Measurements from ENCODE around the gene IGSF21. TPM values are rescaled to one million over a fixed set of nuclear protein-coding genes. Genes with fewer than 3 reads are reported as not detected.

Gene IGSF21
- total RNA-seq, 1 donor from 2014 or later, result 3.2 TPM

DNA sequence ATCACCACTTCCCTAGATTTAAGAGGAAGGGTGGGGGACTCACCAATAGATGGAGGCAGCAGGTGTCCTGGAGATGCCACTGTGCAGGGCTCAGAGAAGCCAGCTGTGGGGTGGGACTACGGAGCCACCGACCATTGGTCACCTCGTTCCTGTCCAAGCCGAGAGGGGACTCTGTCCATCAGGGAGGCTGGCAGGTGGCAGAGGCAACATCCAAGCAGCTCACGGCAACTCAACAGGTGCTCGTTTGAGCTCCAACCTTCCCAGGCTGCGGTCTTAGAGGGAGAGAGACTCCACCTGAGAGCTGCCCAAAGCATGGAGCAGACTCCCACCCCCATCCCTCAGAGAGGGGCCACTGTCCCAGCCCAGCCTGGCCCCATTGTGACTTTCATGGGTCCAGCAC, 71.4 kb downstream of the IGSF21 start:
- H3K27ac ChIP-seq, result no peak overlapping the region
- TF ChIP-seq POLR2AphosphoS5 (IDR thresholded peaks at IDR 0.05; ENCODE audit: insufficient read depth in 1 of 2, low read depth in 1 of 2) (no peak), CTCF (IDR thresholded peaks at IDR 0.05) (no peak), POLR2A (IDR thresholded peaks at IDR 0.05) (no peak)
- no peaks in the 10 kb centered on the region for H3K4me1 ChIP-seq
- intact Hi-C loops (cut with DNase I), result loop anchor here (10.0 kb wide), 1 partner anchor 814 kb away; no protein-coding TSS in a partner anchor
- H3K27me3 ChIP-seq, result no peaks in the 10 kb centered on the region
- no peak for DNase-seq (ENCODE audit: extremely low spot score in 2 of 2)
- H3K9me3 ChIP-seq, result no peaks in the 10 kb centered on the region
- H3K4me3 ChIP-seq, result no peak overlapping the region
- no peaks in the 10 kb centered on the region for H3K36me3 ChIP-seq

- Histone ChIP-seq H3K27me3 (no peaks in the 10 kb centered on the region), H3K9me3 (no peaks in the 10 kb centered on the region), H3K36me3 (no peaks in the 10 kb centered on the region), H3K4me1 (no peaks in the 10 kb centered on the region), H3K4me3 (no peak overlapping the region), H3K27ac (no peak overlapping the region)
- intact Hi-C loops (cut with DNase I), result no loop called here
- TF ChIP-seq POLR2A (IDR thresholded peaks at IDR 0.05) (no peak), CTCF (IDR thresholded peaks at IDR 0.05) (no peak), POLR2AphosphoS5 (IDR thresholded peaks at IDR 0.05; ENCODE audit: insufficient read depth in 1 of 2, low read depth in 1 of 2) (no peak)
- no peak for DNase-seq (ENCODE audit: extremely low spot score in 2 of 2)
Measured at GRCh38 chr1:18182398-18183160, 75.0 kb downstream of the IGSF21 start.

DNA sequence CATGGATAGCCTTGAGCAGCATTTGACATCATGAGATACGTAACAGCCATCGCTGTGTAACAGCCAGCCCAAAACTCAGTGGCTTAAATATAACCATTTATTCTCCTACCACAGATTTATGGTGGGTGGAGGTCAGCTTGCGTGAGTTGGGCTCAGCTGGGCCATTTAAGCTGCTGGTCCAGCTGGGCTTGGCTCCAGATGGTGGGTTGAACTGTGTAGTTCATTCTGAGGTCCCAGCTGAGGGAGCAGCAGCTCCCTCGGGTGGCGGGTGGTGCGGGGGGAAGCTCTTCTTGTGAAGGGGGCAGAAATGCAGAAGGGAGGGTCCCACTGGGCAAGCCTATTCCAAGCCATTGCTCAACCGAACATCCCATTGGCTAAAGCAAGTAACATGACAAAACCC, 75.9 kb downstream of the IGSF21 start:
- TF ChIP-seq CTCF (IDR thresholded peaks at IDR 0.05) (no peak), POLR2A (IDR thresholded peaks at IDR 0.05) (no peak), POLR2AphosphoS5 (IDR thresholded peaks at IDR 0.05; ENCODE audit: insufficient read depth in 1 of 2, low read depth in 1 of 2) (no peak)
- H3K36me3 ChIP-seq, result no peaks in the 10 kb centered on the region
- no peaks in the 10 kb centered on the region for H3K27me3 ChIP-seq
- H3K4me3 ChIP-seq, result no peak overlapping the region
- H3K4me1 ChIP-seq, result no peaks in the 10 kb centered on the region
- no peaks in the 10 kb centered on the region for H3K9me3 ChIP-seq
- no peak for DNase-seq (ENCODE audit: extremely low spot score in 2 of 2)
- no peak overlapping the region for H3K27ac ChIP-seq
- intact Hi-C loops (cut with DNase I), result no loop called here

DNA sequence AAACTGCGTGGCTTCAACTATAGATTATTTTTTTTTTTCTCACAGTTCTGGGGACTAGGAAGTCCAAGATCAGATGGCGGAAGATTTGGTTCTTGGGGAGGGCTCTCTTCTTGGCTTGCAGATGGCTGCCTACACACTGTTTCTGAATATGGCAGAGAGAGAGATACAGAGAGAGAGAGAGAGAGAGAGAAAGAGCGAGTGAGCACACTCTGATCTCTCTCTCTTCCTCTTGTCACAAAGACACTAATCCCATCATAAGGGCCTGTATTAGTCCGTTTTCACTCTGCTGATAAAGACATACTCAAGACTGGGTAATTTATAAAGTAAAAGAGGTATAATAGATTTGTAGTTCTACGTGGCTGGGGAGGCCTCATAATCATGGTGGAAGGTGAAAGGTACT, 79.5 kb downstream of the IGSF21 start:
- no peaks in the 10 kb centered on the region for H3K36me3 ChIP-seq
- no peak overlapping the region for H3K27ac ChIP-seq
- intact Hi-C loops (cut with DNase I), result no loop called here
- DNase-seq (ENCODE audit: extremely low spot score in 2 of 2), result no peak
- no peaks in the 10 kb centered on the region for H3K4me1 ChIP-seq
- no peak overlapping the region for H3K4me3 ChIP-seq
- TF ChIP-seq CTCF (IDR thresholded peaks at IDR 0.05) (no peak), POLR2A (IDR thresholded peaks at IDR 0.05) (no peak), POLR2AphosphoS5 (IDR thresholded peaks at IDR 0.05; ENCODE audit: insufficient read depth in 1 of 2, low read depth in 1 of 2) (no peak)
- H3K9me3 ChIP-seq, result no peaks in the 10 kb centered on the region
- no peaks in the 10 kb centered on the region for H3K27me3 ChIP-seq

- intact Hi-C loops (cut with DNase I), result no loop called here
- Histone ChIP-seq H3K27ac (no peak overlapping the region), H3K4me3 (no peak overlapping the region), H3K36me3 (no peaks in the 10 kb centered on the region), H3K4me1 (no peaks in the 10 kb centered on the region), H3K27me3 (no peaks in the 10 kb centered on the region), H3K9me3 (no peaks in the 10 kb centered on the region)
- DNase-seq (ENCODE audit: extremely low spot score in 2 of 2), result no peak
- no peak for TF ChIP-seq POLR2AphosphoS5 (IDR thresholded peaks at IDR 0.05; ENCODE audit: insufficient read depth in 1 of 2, low read depth in 1 of 2)
- no peak for TF ChIP-seq POLR2A (IDR thresholded peaks at IDR 0.05)
- TF ChIP-seq CTCF (IDR thresholded peaks at IDR 0.05), result no peak
Measured at GRCh38 chr1:18188820-18189517, 81.4 kb downstream of the IGSF21 start.

Data from vagina (tissue), 2 donors.